Head of caudate nucleus (tissue), 42 donors: ENCODE results near the gene RNF227.

Experiments used
- DNase-seq, 42 donors: peaks; one replicate each; pipeline versions ENCODE4 v3.0.0 to v3.0.0-alpha.2; 2020 to 2021; ENCODE audit warnings: mixed read lengths in 7 of 42
- intact Hi-C: fragments of 100-400 bp; cut with DNase I; formaldehyde crosslinking; loops from one replicate; pipeline ENCODE4 v1.15.0; 2022

RNF227 gene

GRCh38 chr17:7931709-7932482 lies 15.8 kb upstream of the RNF227 start, which contains the start of the genes CNTROB and TRAPPC1:
Gene CNTROB, plus strand, starts transcription at chr17:7932206. Its CDS starts 874 bp downstream, at chr17:7933080.
Gene TRAPPC1, minus strand, starts transcription at chr17:7931946. Its CDS starts 117 bp downstream, at chr17:7931829.
- DNase-seq, result peak; percentile 98 to 100 (median 100)
- intact Hi-C loops, result loop anchor here (2.0 kb wide), 1 partner anchor 17 kb away; no protein-coding TSS in a partner anchor

GRCh38 chr17:7930841-7931631 lies 14.9 kb upstream of the RNF227 start:
- no peak for DNase-seq
- intact Hi-C loops, result no loop called here

- DNase-seq, result peak; percentile 57 to 95 (median 81)
- intact Hi-C loops, result no loop called here
Observed at GRCh38 chr17:7929158-7930023, 13.3 kb upstream of the RNF227 start, which contains the start of gene KCNAB3. Gene KCNAB3, minus strand, starts transcription at chr17:7929856. Its CDS starts 421 bp downstream, at chr17:7929435.

GRCh38 chr17:7927596-7927995 lies 11.5 kb upstream of the RNF227 start:
- DNase-seq, result no peak
- intact Hi-C loops, result no loop called here

GRCh38 chr17:7922845-7923628 lies 6.9 kb upstream of the RNF227 start:
- intact Hi-C loops, result no loop called here
- DNase-seq, result peak; percentile 67 to 91 (median 81)

GRCh38 chr17:7922269-7922844 lies 6.3 kb upstream of the RNF227 start:
- DNase-seq, result no peak
- intact Hi-C loops, result no loop called here

GRCh38 chr17:7916808-7917207 lies 719 bp upstream of the RNF227 start:
- DNase-seq, result no peak
- intact Hi-C loops, result no loop called here

- DNase-seq, result peak in 2 of 42 donors; percentile 55 to 61
- intact Hi-C loops, result no loop called here
Observed at GRCh38 chr17:7916385-7916682, 245 bp upstream of the RNF227 start.

- DNase-seq, result peak in 13 of 42 donors; percentile 8 to 73 (median 56)
- intact Hi-C loops, result loop anchor here (2.0 kb wide), 1 partner anchor 18 kb away; the partner anchor contains the start of gene CNTROB
Observed at GRCh38 chr17:7915179-7915610, 894 bp downstream of the RNF227 start.

GRCh38 chr17:7912927-7913524 lies 3.1 kb downstream of the RNF227 start:
- DNase-seq, result peak in 17 of 42 donors; percentile 25 to 72 (median 44)
- intact Hi-C loops, result loop anchor here (1.0 kb wide), 1 partner anchor 72 kb away; no protein-coding TSS in a partner anchor

GRCh38 chr17:7911116-7911515 lies 5.0 kb downstream of the RNF227 start:
- no peak for DNase-seq
- intact Hi-C loops, result no loop called here

- intact Hi-C loops, result no loop called here
- no peak for DNase-seq
Observed at GRCh38 chr17:7910711-7911110, 5.4 kb downstream of the RNF227 start.

- intact Hi-C loops, result no loop called here
- no peak for DNase-seq
Observed at GRCh38 chr17:7910281-7910680, 5.8 kb downstream of the RNF227 start.

GRCh38 chr17:7909089-7909488 lies 7.0 kb downstream of the RNF227 start:
- intact Hi-C loops, result no loop called here
- no peak for DNase-seq

- DNase-seq, result no peak
- intact Hi-C loops, result no loop called here
Observed at GRCh38 chr17:7903154-7904103, 12.7 kb downstream of the RNF227 start.

- intact Hi-C loops, result loop anchor here (2.0 kb wide), 1 partner anchor 35 kb away; no protein-coding TSS in a partner anchor
- peak in 22 of 42 donors; percentile 18 to 77 (median 44) for DNase-seq
Observed at GRCh38 chr17:7897773-7898172, 18.3 kb downstream of the RNF227 start.
